Measurements from ENCODE around the gene TCF7L1.

DNA sequence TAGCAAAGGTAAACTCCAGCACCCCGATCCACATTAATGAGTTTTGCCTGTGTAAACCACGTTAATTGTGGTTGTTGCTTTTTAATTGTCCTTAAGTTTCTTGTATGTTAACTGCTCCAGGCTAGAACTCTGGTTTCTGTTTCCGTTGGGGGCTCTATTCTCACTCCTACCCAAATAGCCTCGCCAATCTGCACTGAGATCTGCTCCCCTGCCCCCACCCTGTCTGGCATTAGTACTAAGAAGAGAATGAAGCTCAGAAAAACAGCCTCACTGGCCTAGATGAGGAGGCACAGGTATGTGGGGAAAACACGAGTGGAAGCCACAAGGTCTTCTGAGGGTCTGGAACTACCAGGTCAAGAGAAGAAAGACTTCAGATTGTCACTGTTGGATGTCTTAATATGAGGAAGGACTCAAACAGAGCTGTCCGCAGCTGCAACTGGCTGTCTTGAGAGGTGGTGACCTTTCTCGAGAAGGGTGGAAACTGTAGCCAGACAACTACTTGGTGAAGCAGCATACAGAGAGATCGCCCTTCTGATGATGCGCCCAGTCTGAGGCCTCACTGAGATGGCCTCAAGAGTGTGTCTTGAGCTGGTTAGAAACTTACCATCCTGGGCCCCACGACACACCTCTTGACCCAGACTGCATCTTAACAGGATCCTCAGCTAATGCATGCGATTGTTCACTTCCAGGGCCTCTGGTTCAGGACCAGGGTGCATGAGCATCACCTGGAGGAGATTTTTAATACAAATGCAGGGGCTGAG lies 121.5 kb downstream of the TCF7L1 start:
- no peak for TF ChIP-seq POLR2A (IDR thresholded peaks at IDR 0.05)
- TF ChIP-seq, protein P1, sequence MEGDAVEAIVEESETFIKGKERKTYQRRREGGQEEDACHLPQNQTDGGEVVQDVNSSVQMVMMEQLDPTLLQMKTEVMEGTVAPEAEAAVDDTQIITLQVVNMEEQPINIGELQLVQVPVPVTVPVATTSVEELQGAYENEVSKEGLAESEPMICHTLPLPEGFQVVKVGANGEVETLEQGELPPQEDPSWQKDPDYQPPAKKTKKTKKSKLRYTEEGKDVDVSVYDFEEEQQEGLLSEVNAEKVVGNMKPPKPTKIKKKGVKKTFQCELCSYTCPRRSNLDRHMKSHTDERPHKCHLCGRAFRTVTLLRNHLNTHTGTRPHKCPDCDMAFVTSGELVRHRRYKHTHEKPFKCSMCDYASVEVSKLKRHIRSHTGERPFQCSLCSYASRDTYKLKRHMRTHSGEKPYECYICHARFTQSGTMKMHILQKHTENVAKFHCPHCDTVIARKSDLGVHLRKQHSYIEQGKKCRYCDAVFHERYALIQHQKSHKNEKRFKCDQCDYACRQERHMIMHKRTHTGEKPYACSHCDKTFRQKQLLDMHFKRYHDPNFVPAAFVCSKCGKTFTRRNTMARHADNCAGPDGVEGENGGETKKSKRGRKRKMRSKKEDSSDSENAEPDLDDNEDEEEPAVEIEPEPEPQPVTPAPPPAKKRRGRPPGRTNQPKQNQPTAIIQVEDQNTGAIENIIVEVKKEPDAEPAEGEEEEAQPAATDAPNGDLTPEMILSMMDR (IDR thresholded peaks at IDR 0.05 in 4 of 5, conservative IDR thresholded peaks at IDR 0.05 in 1 of 5): no peak
